Fibroblast of villous mesenchyme (primary cell): ENCODE results near the gene F2RL2. TPM values are rescaled to one million over a fixed set of nuclear protein-coding genes. Genes with fewer than 3 reads are reported as not detected.
A peak's percentile ranks its signal among the peaks of the same experiment; 100 is the strongest.

Experiments used
- DNase-seq: peaks from one replicate; pipeline ENCODE4 v3.0.0-alpha.2; 2010; ENCODE audit warnings: low read depth
- H3K4me3 ChIP-seq: 2 replicates; pipeline ENCODE4 v1.5.1; 2011; ENCODE audit warnings: low read depth, mild to moderate bottlenecking, low read length
- CTCF ChIP-seq: IDR thresholded peaks from 2 replicates; pipeline ENCODE4 v1.5.1; 2012; ENCODE audit warnings: low read depth, mild to moderate bottlenecking, low read length; ENCODE audit not compliant: insufficient read depth
- total RNA-seq: library from RNA; depleted of rRNA; stranded (reverse); fragments of >200 nt; gene quantifications from 2 replicates; pipeline ENCODE4 v1.2.3, GENCODE V29; 2012

The F2RL2 gene
- total RNA-seq, 1 donor, result 29.8 TPM

GRCh38 chr5:76591366-76591765 lies 31.8 kb downstream of the F2RL2 start:
- H3K4me3 ChIP-seq, result no peak overlapping the region
- no peak for TF ChIP-seq CTCF

GRCh38 chr5:76590027-76590426 lies 33.2 kb downstream of the F2RL2 start:
- H3K4me3 ChIP-seq, result no peak overlapping the region
- no peak for DNase-seq
- TF ChIP-seq CTCF, result no peak

More at GRCh38 chr5:76591366-76591765, 31.8 kb downstream of the F2RL2 start:
- DNase-seq, result no peak

GRCh38 chr5:76586531-76586930 lies 36.7 kb downstream of the F2RL2 start:
- TF ChIP-seq CTCF, result no peak
- no peak for DNase-seq
- no peak overlapping the region for H3K4me3 ChIP-seq

GRCh38 chr5:76585783-76586217 lies 37.4 kb downstream of the F2RL2 start:
- no peak for DNase-seq
- no peak overlapping the region for H3K4me3 ChIP-seq
- no peak for TF ChIP-seq CTCF

- peak; percentile 40 for TF ChIP-seq CTCF
- H3K4me3 ChIP-seq, result no peak overlapping the region
- DNase-seq, result peak; percentile 33
Observed at GRCh38 chr5:76583163-76584047, 39.8 kb downstream of the F2RL2 start.

GRCh38 chr5:76582230-76583162 lies 40.7 kb downstream of the F2RL2 start:
- no peak for DNase-seq
- no peak for TF ChIP-seq CTCF
- no peak overlapping the region for H3K4me3 ChIP-seq
